Muscle of back (tissue), 11 donors: ENCODE results near the gene RAPGEF1. TPM values are rescaled to one million over a fixed set of nuclear protein-coding genes. Genes with fewer than 3 reads are reported as not detected.
A peak's percentile ranks its signal among the peaks of the same experiment; 100 is the strongest.
"Not testable (repeated sequence)": the region's sequence is repeated elsewhere in the genome, so short reads cannot be mapped to it uniquely, and the experiment has no call there.

ENCODE experiments used
- DNase-seq, 3 donors: peaks; one replicate each; pipeline versions ENCODE4 v3.0.0 to v3.0.0-alpha.2; 2013
- polyA plus RNA-seq, 10 donors: library from polyadenylated mRNA; unstranded; fragments of 120-200 nt; gene quantifications; one replicate each; pipeline ENCODE4 v1.2.1, GENCODE V29; 2013; ENCODE audit not compliant: insufficient read length in 10 of 10

Gene RAPGEF1
- polyA plus RNA-seq, 10 donors: 72.1 to 97.6 (median 81.1) TPM

DNA sequence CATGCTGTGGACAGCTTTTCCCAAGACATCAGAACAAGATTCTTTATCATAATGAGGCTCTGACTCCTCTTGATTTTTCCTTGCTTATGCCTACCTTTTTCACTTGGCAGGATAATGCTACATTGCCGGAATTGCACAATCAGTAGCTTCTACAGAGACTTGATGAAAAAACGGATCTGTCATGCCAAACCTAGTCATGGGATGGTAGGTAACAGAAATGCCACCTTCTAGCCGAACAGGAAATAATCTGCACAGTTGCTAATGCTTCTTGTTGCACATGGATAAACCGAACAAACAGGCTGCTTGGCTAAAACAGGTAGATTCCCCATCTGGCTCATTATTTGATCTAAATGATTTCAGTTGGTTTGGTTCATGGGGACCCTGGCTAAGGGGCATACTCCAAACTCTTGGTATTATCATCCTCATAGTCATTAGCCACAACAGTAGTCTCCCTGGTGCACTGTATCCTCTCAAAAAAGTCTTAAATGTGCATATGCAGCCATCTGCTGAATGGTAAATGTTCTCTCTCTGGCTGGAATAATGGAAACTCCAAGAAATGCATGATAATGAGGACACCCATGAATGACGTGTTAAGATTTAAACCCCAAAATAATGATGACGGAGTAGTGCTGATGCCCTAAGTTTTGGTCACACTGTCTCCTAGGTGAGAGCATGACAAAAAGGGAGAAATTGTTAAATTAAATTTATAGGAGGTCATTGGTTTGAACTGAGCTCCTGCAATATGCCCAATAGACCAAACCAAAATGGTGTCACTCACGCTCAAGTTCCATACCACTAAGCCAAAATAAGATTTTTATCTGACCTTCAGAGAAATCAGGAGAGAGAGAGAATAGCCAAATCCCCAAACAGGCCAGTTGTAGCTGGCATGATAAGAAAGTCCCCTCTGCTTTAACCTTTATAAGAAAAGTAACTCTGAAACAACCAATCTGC, 47.0 kb downstream of the RAPGEF1 start:
- DNase-seq: no peak

DNA sequence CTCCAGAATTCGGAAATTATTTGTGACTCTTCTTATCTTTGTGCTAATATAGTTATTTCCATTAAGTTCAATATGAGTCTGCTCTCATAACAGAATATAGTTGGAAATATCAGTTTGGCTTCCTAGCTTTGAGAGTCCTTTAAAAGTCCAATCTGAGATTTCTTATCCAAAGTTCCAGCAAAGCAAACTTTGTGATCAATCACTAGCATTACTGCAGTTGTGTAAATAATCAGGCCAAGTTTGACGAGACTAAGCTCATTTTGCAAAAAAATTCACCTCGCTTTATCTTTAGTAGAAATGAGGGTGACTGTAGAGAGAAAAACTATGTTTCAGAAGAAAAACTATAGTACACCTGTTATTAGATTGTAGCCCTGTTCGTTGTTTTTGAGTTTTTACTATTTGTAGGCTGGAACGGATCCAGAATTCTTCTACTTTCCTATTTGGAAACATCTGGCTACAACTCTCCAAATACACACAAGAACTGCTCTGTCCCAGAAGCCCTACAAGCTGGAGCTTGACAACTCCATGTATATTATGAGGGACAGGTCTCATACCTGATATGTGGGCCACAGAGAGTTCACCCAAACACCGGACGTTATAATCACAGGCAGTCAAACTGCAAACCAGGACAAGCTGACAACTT, 47.8 kb downstream of the RAPGEF1 start:
- DNase-seq: no peak

DNA sequence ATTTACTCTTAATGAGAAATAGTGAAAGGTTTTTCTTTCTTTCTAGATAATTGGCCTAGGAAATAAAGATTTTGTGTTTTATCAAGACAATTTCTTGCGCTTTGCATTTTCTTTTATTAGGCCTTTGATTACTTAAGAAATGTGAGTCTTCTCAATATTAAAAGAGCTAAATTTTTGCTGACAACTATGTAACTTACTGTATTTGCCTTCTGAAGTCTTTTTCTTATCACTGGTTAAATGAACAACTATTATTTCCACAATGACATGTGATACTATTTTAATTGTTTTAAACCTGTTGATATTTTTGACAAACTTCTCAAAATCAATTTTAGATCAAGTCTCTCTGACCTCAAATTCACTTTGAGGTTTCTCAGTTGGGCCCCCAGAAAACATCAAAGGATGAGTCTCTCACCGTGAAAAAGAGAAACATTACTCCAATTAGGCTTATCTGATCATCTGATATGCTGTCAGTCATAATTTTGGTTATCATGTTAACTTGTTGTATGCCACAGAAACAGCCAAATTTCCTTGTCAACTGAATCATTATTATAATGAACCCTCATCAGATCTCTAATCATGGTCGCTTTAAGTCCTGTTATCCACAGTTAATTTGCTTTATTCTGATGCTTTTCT, 48.8 kb downstream of the RAPGEF1 start:
- no peak for DNase-seq

GRCh38 chr9:131690462-131690861, 49.4 kb downstream of the RAPGEF1 start:
- DNase-seq: no peak

- no peak for DNase-seq
These were observed 51.5 kb downstream of the RAPGEF1 start for GRCh38 chr9:131688377-131688776.

DNA sequence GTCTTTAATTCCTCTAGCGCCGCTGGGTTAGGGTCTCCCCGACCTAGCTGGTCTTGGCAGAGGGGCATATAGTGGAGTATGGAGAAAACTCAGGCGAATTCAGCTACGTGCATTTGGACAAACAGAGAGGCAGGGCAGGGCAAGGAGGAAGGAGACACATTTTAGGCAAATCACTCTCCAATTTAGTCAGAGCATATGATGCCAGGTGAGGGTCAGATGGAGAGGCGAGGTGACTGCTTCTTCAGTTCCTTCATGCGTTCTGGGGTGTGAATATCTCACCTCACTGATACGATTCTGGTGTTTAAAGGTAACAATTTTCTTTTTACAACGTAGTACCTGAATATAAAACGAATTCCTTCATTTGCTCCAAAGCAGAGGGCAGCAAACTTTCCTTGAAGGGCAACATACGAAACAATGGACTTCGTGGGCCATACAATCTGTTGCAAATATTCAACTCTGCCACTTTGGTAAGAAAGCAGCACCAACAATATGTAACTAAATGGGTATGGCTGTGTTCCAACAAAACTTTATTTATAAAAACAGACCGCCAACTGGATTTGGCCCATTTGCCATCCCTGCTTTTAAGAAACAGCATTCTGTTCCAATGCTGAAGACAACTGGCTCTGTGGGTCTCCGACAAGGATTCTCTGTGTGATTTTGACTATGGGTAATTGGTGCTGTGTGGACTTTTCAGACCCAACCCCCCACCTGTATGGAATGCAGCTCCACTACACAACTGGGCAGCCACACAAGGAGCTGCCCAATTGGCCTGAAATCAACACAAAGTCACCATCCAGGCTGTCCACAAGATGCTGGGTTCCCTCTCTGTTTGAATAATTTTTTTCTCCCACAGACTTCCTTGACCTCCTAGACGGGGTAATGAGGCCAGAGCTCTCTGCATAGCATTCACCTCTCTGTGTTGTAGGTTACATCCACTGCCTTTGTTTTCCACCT, 53.8 kb downstream of the RAPGEF1 start:
- no peak for DNase-seq

DNA sequence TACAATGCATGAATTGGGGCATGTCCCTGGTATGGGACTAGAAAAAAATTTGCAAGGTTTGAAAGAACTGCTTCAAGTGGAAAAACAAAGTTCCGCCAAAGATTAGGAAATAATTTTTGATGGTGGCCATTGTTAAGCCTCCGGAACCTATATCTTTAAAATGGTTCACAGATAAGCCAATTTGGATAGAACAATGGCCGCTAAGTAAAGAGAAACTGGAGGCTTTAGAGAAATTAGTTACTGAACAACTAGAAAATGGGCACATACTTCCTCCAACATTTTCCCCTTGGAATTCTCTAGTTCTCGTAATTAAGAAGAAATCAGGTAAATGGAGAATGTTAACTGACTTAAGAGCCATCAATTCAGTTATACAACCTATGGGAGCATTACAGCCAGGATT, 56.8 kb downstream of the RAPGEF1 start:
- DNase-seq: not testable (repeated sequence)

DNA sequence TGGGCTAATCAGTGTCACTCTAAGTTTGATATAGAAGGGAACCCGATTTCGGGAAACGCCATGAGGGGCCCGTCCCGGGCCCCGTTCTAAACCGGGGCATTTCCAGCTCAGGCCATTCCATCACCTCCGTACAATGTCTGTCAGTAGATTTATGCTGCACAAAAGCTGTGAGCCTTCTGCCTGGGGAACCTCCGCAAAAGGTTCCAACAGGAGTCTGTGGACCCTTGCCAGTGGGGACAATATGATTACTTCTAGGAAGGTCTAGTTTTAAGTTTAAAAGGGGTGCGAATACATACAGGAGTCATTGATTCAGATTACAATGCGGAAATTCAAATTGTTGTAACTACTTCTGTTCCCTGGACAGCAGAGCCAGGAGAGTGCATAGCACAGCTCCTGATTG, 57.6 kb downstream of the RAPGEF1 start:
- no peak for DNase-seq

DNA sequence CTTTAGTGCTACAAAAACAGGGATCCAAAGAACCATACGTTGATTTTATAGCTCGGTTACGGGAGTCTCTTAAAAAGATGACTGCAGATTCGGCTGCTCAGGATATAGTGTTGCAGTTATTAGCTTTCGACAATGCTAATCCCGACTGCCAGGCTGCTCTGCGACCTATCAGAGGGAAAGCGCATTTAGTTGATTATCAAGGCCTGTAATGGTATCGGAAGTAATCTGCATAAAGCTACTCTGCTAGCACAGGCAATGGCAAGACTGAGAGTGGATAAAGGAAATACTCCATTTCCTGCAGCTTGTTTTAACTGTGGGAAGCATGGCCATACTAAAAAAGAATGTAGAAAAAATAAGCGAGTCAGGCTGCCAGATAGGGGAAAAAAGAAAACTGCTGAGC, 58.0 kb downstream of the RAPGEF1 start:
- DNase-seq: not testable (repeated sequence)

- DNase-seq: not testable (repeated sequence)
These were observed 58.8 kb downstream of the RAPGEF1 start for GRCh38 chr9:131681108-131681507.

- peak in 1 of 3 donors; percentile 46 for DNase-seq
These were observed 60.4 kb downstream of the RAPGEF1 start for GRCh38 chr9:131679261-131680020.

DNA sequence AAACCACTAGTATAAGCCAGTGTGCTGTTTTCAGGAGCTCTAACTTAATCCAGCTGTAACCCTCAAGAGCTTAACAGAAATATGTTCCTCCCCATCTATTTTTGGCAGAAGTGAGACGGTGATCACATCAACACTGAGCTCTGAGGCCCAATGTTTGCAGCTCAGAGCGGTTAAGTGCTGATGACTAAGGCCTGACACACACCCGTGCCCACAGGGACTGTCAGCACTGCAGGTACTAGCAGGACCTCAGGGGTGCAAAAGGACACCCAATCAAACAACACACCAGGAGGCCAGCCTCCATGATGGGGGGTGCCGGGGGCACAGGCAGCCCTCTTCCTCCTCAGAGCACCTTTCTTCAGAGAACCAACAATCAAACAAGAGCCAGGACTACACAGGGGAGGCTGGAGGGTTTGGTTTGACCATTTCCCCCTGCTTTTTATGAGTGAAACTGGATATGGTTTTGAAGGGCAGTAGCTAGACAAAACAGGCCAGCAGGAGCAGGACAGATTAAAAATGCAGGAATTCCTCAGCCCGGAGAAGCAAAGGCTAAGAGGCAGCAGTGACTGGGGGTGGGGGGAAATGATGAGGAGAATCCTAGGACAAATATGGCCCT, 61.3 kb downstream of the RAPGEF1 start:
- DNase-seq: peak; percentile 76 to 96 (median 91)

DNA sequence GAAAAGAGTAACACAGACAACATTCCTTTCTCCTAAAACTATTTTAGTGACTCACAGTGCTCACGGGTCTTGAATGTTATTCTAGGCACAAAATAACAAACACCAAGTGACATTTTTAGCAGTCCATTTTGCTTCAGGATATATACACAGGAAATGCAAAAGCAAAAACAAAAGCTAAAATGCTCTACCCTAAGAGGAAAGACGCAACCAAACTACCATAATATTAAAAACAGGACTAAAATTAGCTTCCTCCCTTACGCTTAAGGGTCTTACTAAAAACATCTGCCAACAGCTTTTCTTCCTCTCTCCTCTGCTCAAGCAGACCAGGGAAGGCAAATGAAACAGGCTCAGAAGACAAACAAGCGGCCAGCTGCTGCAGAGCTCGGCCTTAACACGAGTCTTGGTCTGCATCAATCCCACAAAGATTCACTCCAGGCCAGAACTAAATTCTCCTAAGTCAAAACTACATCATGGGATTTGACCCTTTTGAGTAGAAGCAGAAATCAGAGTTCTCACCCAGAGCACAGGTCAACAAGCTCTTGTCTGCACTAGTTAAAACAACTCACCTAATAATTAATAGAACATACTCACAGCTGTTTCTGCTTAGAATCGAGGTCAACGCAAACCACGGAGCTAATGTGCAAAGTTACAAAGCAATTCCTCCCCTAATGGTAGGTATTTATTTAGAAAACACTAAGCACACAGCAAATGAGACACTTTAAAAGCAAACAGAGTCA, 62.3 kb downstream of the RAPGEF1 start:
- peak in 2 of 3 donors; percentile 55 to 79 for DNase-seq

DNA sequence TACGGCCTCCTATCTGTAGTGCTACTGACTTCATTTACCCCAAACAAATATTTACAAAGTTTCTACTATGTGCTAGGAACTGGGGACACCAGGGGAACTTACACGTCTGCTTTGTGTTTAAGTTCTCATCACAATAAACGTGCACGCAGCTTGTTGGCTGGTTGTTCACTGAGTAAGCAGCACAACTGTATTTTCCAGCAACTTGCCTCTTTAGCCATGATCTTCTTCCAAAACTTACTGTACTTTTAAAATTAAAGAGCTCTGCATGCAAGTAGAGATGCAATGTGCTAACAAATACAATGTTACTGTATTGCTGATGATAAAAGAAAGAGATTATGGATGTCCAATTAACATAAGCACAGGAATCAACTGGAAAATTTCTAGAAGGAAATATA, 62.8 kb downstream of the RAPGEF1 start:
- DNase-seq: peak; percentile 57 to 78 (median 60)

DNA sequence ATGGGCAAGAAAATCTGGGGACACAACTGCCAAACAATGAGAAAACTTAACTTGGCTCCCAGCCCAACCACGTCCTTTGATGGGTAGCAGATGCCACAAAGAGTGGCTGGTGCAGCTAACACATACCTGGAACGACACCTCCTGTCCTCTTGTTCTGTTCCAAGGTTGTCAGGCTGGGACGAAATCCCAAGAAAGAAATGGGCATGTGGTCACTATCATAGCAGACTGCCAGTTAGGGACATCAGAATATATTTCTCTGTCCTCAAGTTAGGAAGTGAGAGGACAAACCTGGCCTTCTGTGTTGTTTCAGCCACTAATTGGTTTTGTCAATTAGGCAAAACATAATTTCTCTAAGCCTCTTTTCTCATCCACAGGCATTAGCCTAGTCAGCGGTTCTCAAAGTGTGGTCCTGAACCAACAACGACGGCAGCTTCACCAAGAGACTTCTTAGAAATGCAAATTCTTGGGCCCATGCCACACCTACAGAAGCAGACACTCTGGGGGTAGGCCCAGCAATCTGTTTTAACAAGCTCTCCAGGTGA, 63.4 kb downstream of the RAPGEF1 start:
- DNase-seq: no peak

GRCh38 chr9:131675437-131676022, 64.3 kb downstream of the RAPGEF1 start:
- no peak for DNase-seq

DNA sequence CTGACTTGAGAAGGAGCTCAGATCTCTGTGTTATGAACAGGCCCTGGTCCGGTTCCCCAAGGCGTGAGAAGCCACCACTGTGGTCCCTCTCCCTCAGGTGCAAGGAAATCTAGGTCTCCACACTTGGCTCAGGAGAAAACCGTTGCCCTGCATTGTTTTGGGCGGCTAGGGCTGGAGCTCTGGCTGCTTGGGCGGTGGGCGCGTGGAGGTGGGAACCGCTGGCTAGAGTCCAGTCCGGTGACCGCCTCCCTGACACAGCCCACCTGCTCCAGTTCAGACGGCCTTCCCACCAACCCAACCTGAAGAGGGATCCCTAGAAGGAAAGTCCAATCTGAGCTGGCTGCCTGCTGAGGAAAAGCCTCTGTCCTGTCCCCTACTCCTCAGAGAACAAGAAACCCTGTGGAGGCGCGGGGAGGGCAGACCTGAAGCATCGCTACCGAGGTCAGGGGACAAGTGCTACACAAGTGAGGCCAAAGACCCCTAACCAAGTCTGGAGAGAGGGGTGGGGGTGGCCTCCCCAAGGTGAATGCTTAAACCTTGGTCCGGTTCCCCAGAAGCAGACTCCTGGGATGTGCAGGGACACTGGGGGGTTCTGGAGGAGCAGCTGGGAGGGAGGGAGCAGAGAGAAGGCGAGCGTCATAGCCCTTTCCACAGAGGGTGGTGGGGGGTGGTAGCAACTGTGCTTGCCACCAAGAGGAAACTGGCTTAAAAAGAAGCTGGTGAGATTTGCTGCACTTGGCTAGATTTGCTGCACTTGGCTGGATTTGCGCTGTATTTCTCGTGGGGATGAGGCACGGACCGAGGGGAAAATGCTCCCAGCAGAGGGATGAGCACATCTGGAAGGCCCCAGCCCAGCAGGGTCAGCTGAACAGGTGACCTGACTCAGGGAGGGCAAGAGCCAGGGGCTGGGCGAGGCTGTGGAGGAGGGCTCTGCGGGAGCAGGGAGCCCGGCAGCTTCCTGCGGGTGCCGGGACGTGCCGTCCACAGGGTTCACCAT, 65.2 kb downstream of the RAPGEF1 start:
- DNase-seq: no peak
